HG02588 (cell line): ENCODE results near the gene SLC25A29.
"Not testable (repeated sequence)": the region's sequence is repeated elsewhere in the genome, so short reads cannot be mapped to it uniquely, and the experiment has no call there.

ENCODE experiments used
- ATAC-seq: cut with Tn5 transposase; IDR thresholded peaks from one replicate; pipeline ENCODE4 v1.9.1; 2021; ENCODE audit warnings: mild to moderate bottlenecking, moderate library complexity; ENCODE audit not compliant: unreplicated experiment

Gene SLC25A29

DNA sequence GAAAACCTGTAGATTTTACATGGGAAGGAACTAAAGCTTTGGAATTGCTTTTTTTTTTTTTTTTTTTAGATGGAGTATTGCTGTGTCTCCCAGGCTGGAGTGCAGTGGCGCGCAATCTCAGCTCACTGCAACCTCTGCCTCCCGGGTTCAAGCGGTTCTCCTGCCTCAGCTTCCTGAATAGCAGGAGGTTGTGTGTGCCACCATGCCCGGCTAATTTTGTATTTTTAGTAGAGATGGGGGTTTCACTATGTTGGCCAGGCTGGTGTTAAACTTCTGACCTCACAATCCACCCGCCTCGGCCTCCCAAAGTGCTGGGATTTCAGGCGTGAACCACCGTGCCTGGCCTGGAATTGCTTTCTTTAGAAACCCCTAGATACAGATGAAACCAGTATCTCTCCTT is 22.8 kb downstream of the SLC25A29 start:
- ATAC-seq: not testable (repeated sequence)

DNA sequence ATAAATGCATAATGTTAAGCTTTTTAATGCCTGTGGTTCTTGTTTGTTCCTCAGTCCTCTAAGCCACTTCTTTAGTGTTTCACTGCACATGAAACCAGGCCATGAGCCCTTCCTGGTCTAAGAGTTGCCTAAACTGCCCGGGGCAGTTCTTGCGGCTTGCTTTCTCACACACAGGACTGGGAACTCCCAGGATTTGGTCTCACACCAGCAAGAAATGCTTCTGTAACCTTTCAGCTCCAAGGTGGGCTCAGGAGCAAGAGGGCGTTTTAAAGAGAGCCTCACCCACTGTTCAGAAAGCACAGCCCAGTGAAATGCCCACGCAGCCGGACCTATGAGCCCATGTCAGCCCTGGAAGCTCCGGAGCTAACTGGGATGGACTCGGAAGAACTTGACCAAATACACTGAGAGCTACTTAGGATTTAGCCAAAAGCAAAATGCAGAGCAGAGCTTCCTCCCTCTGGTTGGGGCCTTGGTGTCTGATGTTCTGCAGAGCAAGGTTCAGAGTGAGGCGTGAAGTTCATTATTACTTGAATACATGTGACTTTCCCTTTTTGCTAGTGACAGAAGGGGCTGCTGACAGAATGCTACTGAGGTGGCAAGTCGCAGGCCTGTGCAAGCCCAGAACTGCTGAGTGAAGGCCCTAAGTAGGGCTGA is 23.4 kb downstream of the SLC25A29 start:
- no peak for ATAC-seq

- ATAC-seq: no peak
Measured at GRCh38 chr14:100282083-100282350, 24.2 kb downstream of the SLC25A29 start.

DNA sequence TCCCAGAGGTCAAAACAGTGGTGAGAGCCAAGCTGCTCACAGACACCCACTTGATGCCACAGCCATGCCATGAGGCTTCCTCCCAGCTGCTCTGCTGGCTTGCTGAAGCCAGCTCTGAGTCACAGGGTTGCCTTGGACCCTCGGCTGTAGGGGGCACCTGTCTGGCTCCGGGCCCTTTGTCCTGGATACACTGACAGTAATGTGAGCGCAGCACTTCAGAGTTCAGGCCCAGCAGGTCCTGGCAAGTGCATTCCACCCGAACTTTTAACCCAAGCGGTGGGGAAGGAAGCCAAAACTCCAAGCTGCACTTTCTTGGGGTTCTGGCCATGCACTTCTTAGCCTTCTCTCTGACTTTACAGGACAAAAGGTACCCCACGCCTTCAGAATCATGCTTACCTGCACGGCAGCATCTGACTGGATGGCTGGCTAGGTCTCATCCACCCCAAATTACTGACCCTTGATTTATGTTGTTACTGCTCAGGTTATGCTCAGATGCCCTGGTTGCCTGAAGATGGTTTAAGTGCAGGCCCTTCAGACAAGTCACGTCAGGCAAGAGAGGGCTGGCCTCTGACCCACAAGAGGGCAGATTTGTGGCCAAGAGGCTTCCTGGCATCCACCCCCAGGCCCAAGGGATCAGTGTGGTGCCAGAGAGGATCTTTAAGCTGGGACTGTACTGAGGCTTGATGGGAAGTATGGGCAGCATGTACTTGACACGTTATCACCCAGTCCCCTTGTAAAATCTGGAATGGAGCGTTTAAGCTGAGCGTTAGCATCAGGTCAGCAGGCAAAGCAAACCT is 24.8 kb downstream of the SLC25A29 start:
- no peak for ATAC-seq

DNA sequence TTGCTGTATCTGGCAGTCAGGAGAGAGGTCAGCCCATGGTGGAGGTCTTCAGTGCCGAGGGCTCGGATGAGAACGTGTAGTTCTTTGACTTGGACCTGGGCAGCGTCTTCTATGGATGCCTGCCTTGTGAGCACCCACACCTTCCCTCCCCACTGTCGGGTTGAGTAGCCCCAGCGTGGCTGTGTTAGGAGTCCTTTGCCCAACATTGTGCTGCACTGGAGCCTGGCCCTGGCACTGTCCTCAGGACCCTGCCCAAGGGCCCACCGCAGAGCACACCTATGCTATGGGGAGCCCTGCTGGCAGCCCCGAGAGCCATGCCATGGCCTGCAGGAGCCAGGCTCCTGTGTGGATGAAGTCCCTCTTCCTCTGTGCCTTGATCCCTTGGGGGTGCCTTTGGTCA is 26.7 kb downstream of the SLC25A29 start:
- ATAC-seq: no peak

DNA sequence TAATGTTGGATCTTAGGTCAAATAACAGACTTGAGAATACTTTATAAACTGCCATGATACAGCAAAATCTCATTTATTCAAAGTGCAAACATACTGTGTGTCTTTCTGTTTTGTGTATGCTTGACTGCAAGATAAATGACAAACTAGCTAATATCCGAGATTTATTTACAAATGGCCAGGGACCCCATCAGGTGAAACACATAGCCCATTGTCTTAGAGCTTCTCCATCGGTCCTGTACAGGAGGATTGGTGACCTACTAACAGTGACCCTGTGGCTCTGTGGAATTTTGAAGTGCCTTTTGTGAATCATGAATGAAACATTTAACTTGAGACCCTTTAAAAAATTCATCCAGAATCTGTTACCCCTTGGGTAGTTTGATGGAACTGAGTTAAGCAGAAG is 27.1 kb downstream of the SLC25A29 start:
- no peak for ATAC-seq

GRCh38 chr14:100278702-100279101 is 27.5 kb downstream of the SLC25A29 start:
- ATAC-seq: no peak

GRCh38 chr14:100275214-100275613 is 31.0 kb downstream of the SLC25A29 start:
- no peak for ATAC-seq

- no peak for ATAC-seq
Measured at GRCh38 chr14:100274250-100274649, 32.0 kb downstream of the SLC25A29 start.

DNA sequence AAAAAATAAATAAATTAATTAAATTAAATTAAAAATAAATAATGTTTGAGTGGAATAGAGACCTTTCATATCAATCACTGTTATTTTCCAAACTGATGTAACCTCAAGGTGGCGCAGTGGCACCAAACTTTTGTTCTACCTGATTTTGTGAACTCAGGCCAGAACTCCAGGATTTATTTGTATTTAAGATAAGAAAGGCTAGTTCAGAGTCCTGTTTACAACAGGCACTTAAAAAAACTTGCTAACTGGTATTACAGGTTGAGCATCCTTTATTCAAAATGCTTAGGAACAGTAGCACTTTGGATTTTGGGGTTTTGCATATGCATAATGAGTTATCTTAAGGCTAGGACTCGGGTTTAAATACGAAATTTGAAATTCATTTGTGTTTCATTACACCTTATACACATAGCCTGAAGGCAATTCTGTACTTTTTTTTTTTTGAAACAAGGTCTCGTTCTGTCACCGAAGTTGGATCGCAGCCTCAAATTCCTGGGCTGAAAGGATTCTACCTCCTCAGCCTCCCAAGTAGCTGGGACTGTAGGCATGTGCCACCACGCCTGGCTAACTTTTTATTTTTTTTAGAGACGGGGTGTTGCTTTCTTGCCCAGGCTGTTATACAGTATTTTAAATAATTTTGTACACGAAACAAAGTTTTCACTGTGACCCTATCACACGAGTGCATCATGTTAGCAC is 34.9 kb downstream of the SLC25A29 start:
- no peak for ATAC-seq

GRCh38 chr14:100268591-100269207 is 37.5 kb downstream of the SLC25A29 start:
- no peak for ATAC-seq

DNA sequence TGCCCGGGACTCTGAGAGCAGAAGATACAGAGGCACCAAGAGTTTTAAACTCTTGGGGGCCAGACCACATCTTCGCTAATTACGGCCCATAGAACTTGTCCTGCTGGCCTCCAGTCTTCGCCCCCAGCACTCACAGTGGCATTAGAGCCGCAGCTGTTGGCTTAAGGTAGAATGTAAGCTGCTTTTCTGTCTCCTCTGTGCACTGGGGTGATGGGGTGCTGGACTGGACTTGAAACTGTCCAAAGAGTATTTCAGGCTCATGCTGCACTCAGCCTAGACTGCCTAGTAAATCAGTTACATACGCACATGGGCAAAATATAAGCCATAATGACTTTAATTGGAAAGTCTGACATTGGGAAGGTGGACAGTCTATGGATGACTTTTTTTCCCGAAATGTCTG is 38.3 kb downstream of the SLC25A29 start:
- ATAC-seq: no peak

GRCh38 chr14:100263141-100263540 is 43.1 kb downstream of the SLC25A29 start:
- no peak for ATAC-seq

DNA sequence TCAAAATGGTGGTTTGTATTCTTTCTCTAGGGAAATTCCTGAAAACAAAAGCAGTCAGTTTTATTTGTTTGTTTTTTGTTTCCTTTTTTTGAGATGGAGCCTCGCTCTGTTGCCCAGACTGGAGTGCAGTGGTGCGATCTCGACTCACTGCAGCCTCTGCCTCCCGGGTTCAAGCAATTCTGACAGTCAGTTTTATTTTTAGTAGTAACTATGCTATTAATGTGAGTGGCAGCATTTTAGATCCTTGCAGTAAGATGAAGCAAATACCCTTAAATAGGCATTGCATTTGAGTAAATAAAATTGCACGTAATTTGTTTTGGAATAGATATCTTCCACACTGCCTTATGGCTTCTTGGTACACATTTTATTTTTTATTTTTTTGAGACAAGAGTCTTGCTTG is 43.7 kb downstream of the SLC25A29 start:
- no peak for ATAC-seq

- no peak for ATAC-seq
Measured at GRCh38 chr14:100261621-100262020, 44.6 kb downstream of the SLC25A29 start.

GRCh38 chr14:100256339-100256895 is 49.8 kb downstream of the SLC25A29 start:
- no peak for ATAC-seq

DNA sequence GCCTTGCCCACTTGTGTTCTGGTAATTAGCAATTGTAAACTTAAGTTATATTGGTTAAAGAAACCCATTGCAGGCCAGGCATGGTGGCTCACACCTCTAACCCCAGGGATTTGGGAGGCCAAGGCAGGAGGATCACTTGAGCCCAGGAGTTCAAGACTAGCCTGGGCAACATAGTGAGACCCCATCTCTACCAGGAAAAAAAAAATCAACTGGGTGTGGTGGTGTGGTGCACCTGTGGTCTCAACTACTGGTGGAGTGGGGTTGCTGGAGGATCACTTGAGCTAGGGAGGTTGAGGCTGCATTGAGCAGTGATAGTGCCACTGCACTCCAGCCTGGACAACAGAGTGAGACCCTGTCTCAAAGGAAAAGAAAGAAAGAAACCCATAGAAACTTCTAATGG is 53.6 kb downstream of the SLC25A29 start:
- ATAC-seq: no peak

GRCh38 chr14:100250732-100251465 is 55.3 kb downstream of the SLC25A29 start:
- no peak for ATAC-seq

GRCh38 chr14:100246809-100247428 is 59.3 kb downstream of the SLC25A29 start:
- no peak for ATAC-seq

DNA sequence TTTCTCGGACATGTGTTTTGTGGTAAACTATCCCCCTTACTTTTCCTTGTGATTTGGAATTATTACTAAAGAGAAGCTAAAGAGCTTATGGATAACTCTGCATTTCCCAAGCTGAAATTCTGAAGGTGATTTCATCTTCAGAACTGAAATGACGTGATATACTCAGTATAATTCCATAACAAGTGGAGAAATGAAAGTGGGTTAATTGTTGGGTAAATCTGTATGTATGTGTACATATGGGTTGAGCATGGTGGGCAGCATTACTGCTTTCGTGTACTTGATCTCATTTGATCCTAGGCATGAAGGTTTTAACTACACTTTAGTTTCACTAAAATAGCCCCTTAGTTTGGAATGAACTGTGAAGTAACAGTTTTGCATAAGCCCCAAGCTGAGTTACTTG is 63.2 kb downstream of the SLC25A29 start:
- no peak for ATAC-seq
